Activated CD4-positive, alpha-beta T cell treated with anti-CD3 and anti-CD28 coated beads, Interleukin-10, Interleukin-2, amounts not matched to agents 100 ng/mL and 50 ng/mL, durations not matched to agents 16 hours and 8 hours (primary cell): ENCODE data around the gene TADA2B.

Experiments used
- DNase-seq: peaks from one replicate; pipeline ENCODE4 v3.0.0-alpha.2; 2020

The TADA2B gene

DNA sequence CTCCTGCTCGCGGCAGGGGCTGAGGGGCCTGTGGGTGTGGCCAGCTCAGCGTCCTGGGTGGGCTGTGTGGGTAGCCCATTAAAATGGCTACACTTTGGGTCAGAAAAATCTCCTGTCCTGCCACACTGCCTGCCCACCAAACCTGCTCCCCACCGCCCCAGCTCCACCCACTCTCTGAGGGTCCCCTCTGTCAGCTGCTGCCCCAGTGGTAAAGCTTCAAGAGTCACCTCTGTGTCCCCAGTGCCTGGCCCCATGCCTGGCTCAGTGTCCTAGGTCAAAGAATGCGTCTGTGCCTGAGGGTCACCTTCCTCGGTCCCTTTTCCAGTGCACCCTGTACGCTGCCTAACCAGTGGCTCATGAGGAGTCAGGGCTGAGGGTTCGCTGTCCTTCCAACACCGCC, 24.9 kb upstream of the TADA2B start:
- DNase-seq, result no peak

DNA sequence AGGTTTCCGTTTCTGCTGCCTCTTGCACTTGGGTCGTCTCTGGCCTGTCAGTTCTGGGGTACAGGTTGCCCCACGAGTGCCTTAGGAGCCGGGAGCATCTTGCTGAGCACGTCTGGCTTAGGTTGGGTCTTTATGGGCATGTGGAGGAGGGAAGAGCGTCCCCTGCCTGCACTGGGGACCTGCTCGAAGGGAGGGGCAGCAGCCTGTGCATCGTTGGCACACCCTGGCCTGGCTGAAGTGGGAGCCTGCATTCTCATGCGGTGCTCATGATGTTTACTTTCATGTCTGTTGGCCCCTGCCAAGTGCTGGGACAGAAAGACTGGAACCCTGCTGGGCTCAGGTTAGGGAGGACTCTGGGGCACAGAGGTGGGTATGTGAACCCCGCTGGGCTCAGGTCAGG, 23.8 kb upstream of the TADA2B start:
- no peak for DNase-seq

DNA sequence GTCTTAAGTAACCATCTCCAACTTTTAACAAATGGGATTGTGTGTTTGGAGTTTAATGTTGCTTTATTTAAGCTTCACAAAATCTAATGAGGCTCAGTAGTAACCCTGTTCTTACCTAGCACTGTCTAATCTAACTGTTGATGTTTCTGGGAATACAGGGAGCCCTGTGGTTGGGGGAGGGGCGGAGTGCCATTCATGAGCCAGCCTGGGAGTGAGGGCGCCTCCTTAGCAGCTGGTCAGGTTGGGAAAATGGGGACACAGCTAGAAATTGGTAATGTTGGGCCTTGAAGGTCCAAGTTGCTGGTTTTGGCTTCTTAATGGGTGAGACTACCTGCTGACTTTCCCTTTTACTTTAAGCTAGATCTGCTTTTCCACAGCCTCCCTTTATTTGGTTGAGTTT, 22.9 kb upstream of the TADA2B start:
- no peak for DNase-seq

DNA sequence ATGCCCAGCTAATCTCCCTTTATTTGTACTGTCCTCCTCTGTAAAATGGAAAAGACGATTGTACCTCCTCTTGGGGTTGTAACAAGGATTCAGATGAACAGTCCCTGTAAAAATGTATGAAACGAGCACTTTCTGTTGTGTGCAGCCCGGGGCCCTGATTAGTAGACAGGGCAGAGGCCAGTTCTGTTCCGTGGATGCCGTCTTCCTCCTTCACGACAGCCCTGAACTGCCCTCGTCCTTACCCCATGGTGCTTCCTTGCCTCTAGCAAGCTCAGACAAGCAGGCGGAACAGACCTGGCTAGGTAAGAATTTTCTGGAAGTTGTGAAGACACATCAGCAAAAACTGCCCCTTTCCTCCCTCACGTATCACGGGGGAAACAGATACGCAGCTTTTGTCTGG, 22.3 kb upstream of the TADA2B start:
- no peak for DNase-seq

DNA sequence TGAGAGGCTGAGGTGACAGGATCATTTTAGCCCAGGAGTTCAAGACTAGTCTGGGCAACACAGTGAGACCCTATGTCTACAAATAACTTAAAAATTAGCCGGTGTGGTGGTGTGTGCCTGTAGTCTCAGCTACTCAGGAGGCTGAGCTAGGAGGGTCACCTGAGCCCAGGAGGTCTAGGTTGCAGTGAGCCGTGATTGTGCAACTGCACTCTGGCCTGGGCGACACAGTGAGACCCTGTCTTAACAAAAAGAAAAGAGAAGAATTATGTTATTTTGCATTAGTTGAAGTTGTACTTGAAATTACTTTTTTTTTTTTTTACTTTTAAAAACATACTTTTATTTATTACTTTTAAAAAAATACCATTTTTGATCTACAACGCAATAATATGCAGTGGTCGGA, 21.8 kb upstream of the TADA2B start:
- no peak for DNase-seq

DNA sequence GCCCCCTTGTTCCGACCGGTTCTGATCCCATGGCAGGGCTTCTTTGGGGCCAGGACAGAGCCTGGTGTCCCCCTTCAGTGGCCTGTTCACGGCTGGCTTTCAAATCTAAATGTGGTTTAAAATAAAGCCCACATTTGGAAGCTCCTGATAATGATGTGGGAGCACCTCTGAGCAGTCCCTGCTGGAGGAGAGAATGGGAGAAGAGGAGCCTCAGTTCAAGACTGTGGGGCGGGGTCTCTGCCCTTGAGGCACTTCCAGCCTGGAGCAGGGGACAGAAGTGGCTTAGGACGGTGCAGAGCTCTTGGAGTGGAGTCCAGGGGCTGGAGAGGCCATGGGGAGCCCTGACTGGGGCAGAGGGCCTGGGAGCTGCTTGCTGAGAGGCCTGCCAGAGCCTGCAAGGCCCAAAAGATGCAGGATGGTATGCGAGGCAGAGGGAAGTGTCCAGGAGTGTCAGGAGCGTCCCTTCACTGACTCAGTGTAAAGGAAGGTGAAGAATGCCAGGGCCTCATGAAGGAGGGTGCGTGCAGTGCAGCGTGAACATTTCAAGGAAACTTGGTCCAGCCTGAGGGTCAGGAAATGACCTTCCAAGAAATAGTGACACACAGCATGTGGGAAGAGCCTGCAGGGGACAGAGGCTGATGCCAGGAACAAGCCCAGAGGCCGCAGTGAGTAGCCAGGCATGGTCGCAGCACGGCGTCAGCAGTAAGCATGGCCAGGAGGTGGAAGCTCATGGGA, 21.1 kb upstream of the TADA2B start:
- DNase-seq, result no peak

DNA sequence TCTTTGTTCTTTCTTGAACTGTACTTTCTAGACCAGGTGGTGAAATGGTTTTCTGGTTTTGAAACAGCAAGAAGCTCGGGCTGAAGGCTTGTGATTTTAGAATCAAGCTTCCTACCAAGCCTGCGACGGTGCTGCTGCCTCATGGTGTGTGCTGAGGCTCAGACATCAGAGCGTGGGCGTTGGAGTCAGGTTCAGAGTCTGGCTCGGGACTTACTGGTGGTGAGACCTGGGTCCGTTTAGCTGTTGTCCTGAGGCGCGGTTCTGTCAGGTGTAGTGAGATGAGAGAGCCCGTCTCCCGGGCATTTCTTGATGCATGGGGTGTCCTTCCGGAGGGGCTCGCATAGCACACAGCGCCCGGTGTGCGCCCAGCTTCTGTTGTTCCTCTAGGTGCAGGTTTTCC, 19.7 kb upstream of the TADA2B start:
- DNase-seq, result no peak

DNA sequence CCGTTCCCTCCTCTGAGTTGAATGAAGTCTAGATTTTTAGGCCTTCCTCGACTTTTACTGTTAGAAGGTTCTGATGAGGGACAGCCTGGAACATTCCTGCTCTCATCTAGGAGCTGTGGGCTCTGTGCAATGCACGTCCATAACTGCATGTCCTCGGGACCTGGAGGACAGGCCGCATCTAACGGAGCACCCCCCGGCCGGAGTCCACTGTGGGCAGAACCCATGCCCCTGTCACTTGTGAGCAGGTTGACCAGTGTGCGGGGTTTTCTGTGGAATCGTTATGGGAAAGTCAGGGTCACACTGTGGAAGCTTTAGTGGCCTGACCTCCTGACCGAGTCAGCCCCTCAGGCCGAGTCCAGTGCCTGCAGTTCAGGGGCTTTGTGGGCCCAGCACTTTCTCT, 19.3 kb upstream of the TADA2B start:
- no peak for DNase-seq

DNA sequence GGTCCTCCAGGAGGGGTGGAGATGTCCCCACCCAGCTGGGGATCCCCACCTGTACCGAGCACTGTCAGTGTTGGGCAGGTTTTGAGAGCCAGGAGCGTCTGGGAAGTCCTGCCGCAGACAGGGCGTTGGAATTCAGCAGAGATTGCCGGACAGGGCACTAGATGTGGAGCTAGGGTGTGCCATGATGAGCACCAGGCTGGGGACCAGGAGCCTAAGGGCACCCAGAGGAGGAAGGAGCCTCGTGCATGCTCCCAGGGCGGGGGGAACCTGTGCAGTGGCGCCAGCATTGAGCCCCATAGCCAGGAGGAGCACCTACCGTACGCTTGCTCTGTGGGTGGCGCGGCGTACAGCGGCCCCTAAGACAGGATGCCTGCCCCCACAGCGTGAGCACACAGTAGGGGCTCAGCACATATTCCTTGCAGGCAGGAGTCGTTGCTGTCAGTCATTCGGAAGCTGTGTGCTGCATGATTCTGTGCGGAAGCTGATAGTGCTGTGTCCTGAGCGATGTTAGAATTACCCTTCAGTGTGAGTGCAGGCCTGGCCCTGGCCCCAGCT, 18.8 kb upstream of the TADA2B start:
- DNase-seq, result no peak

DNA sequence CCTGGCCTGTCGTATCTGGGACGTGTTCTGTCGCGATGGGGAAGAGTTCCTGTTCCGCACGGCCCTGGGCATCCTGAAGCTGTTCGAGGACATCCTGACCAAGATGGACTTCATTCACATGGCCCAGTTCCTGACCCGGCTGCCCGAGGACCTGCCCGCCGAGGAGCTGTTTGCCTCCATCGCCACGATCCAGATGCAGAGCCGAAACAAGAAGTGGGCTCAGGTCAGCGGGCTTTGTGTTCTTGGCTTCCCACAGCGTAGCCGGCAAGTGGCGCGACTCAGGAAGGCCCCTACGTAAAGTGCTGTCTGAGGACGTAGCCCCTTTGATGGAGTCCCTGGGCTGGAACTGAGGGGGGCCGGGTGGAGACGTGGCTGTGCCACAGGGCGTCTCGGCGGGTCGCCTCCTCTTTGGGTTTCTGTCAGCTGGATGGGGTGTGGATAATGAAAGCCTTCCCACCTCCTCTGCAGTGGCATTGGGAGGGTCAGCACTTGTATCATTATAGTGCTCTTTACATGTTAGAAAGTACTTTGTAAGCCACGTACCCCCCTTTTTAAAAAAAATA, 18.1 kb upstream of the TADA2B start:
- no peak for DNase-seq

DNA sequence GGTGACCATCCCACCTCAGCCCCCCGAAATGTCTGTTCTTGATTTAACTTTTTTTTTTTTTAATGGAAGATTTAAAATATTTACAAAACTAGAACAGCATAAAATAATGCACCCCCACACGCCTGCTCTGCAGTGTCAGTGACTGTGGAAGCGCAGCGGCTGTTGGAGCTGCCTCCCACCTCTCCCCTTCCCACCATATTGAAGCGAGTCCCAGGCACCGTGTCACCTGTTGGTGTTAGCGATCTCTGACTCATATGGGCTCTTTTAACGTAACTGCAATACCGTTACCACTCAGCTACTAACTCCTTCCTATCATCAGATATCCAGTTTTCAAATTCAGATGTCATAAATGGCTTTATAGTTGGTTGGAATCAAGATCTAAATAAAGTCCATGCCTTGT, 17.1 kb upstream of the TADA2B start:
- no peak for DNase-seq

DNA sequence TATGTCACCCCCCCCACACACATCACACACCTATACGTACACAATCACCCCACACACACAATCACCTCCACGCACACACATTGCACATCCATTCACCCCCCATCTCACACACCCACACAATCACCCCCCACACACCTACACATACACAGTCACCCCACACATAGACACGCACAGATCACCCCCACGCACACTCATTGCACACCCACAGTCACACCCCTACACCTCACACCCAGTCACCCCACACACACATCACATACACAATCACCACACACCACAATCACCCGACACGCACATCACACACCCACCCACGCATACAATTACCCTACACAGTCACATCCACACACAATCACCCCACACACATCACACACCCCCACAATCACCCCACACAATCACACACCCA, 15.9 kb upstream of the TADA2B start:
- no peak for DNase-seq

DNA sequence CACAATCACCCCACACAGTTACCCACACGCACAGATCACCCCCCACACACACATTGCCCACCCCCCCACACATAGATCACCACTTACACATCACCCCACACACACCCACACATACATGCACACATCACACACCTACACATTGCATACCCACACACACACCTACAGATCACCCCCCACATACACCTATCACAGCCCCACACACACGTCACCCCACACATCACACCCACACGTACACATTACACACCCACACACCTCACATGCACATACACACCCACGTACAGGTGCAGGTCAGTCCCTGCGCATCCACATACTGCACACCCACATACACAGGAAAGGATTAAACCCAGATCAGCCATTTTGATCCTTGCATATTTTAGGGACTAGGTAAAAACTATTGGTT, 15.3 kb upstream of the TADA2B start:
- no peak for DNase-seq

DNA sequence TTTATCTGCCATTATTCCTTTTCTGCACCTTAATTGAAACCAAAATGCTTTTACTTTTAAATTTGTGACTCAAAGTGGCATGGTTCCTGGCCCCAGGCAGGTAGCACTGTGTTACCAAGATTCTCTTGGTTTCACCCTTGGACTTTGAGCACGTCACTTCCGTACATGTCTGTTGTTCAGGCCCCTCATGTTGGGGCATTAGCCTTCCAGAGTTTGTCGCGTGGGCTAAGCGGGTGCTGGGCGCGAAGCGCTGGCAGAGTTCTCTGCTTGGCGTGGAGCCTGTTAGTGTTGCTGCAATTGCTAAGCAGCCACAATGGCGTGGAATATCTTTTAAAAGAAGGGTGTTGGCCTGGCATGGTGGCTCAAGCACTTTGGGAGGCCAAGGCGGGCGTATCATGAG, 14.0 kb upstream of the TADA2B start:
- DNase-seq, result no peak

DNA sequence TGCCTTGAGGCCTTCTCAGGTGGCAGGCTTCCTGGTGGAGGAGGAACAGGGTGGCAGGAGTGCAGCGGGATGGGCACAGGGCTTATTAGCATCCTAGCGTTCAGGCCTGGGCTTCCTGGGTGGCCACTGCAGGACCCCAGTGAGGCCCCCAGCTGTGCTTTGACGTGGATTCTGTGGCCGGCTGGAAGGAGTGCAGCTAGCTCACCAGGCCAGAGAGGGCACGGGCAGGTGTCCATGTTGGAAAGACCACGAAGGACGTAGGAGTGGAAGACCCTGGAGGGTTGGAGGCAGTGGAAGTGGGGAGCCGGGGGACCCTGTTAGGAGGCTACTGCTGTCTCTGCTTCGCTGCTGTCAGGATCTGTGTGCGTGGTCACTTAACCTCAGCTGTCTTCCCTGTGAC, 13.3 kb upstream of the TADA2B start:
- no peak for DNase-seq

DNA sequence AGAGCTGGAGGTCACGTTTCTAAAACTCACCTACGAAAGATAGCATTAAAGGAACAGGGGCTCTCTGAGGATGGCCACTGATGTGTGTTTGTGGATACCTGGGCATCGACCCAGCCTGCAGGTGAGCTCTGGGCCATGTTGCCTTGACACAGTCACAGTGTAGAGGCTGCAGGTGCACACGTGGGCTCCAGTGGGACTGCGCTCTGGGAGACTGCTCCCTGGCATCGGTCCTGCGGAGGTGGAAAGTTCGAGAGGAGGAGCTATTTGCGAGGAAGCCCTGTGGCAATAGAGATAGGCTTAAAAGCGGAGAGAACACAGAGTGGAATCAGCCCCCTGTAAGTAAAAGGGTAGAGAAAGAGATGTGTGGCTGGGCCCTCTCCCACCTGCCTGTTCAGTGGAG, 12.3 kb upstream of the TADA2B start:
- no peak for DNase-seq

DNA sequence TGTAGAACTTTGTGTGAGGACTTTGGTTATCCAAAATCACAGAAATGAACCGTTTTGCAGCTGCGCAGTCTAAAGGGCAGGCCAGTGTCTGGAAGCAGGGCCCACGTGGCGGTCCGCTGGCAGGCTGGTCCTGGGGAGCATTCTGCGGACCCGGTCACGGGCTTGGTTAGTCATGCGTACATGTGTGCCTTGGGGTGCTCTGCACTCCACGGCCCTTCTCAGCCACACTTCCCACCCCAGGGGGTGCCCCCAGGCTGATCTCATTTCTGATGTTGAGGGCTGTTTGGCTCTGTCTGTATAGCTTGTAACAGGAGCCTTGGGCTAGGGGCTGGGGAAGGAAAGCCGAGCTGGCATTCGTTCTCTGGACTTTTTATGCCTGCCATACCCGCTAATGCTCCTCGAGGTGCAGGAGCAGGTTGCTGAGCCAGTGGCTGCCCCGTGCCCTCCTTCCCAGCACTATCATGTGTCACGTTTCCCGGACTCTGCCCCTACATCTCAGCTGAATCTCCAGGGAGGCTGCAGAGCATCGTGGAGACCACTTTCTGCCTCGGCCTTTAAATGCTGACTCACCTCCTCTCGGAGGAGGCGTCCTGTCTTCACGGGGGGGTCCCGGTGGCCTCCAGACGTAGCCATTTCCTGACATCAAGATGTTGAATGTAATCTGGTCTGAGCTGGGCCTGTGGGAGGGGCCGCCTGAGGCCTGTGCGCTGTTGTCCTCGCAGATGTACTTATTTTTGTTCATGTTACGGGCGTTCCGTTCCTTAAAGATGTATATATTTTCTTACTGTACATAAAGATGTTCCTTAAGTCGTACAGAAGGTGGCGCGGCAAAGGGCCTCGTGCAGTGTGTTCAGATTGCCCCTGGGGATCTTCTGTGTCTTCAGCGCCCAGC, 11.4 kb upstream of the TADA2B start:
- DNase-seq, result no peak

DNA sequence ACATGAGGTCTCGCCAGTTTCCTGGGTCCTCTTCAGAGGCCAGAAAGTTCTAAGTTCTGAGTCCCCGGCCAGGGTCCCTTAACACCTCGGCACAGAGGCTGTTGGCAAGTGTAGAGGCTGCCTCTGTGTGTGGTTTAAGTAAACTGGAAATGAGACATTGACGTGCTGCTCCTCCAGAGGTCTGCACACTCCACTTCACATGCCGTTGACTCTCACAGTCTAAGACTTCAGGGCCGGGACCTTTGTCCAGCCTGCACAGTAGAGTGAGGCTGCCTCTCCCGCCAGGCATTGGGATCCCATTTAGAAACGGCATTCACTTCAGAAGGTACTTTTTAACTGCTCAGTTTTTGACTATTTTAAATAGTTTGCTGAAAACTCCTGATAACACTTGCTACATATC, 10.6 kb upstream of the TADA2B start:
- DNase-seq, result no peak

DNA sequence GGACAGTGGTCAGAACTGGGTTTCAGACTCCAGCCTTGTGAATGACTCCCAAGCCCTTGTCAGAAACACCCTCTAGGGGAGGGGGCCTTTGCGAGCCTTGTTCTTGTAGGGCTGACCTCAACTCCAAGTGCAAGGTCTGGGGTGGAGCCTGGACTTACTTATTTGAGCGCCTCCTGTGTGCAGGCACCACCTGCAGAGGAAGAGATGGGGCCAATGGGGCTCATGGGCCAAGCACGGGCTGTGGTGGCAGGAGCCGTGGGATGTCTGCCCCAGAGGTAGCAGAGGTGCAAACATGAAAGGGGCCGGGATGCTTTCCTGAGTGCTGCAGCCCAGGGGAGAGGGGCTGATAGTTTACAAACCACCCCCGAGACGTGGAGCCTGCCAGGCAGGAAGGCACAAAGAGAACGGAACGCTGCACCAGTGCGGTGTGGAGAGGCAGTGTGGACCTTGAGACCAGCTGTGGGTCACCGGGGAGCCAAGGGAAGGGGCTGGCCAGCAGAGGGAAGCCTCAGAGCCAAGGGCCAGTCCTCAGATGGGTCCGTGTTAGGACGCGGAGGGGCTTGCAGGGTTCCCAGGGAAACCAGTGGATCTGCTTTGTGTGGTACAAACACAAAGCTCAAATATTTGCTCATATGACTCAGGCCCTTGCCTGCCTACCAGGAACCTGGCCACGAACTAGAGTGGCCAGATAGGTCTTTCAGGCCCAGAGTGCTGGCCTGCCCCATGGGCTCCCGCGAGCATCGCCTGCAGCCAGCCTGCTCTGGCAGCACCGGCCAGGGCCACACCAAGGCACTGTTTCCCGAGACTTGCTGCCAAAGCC, 8.7 kb upstream of the TADA2B start:
- DNase-seq, result no peak

DNA sequence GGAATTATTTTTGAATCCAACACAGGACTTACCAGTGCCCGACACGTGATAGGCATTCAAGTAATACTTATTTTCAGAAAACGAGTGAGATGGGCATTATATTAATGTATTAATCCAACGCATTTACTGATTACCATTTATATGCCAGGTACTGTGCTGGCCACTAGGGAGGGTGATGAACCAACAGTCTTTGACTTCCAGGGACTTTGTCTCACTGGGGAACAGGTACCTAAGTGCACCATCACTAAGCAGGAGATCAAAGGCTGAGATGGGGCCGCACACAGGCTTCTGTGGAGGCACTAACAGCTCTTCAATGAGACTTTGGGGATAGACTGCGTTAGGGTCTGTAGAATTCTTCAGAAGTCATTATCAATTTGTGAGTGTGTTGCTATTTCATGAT, 5.7 kb upstream of the TADA2B start:
- DNase-seq, result no peak

DNA sequence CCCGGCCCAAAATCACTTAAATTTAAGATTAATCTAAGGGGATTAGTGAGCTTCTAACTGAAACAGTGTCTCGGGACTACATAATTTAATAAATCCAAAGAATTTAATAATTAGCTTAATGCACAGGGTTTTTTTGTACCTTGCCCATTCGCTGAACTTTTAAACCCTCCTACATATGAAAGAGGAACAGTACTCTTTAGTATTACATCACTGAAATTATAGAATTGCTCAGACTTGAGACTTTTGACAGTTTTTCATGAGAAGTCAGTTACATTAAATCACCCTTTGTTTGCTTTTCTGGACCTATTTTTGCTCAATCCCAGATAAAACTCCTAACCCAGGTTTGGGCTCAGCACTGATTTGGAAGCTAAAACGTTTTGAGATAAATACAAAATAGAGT, 2.4 kb upstream of the TADA2B start:
- no peak for DNase-seq

DNA sequence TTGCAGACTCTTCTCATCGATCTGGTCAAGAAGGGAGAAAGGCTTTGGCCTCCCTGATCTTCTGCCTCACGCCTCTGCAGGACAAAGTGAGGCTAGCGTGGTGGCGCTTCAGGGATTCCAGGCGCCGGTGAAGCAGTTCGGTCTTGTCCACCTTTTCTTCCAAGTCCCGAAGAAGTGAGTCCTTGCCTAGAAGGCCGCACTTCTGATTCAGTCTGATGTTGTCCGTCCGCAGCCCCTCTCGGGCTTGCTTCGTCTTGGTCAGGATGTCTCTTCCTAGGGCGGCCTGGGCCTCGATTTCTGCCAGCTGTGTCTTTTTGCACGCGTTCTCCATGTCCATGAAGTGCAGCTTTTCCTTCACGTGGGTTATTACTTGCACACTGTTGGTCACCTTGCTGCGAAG, 1.9 kb upstream of the TADA2B start:
- DNase-seq, result no peak
